A549 (cell line): Measurements from ENCODE around the gene SLC23A2. TPM values are rescaled to one million over a fixed set of nuclear protein-coding genes. Genes with fewer than 3 reads are reported as not detected.
A peak's percentile ranks its signal among the peaks of the same experiment; 100 is the strongest.
"Not testable (repeated sequence)": the region's sequence is repeated elsewhere in the genome, so short reads cannot be mapped to it uniquely, and the experiment has no call there.

Source experiments
- ATAC-seq, 2 experiments: fragments of 200-7000 bp in 1 of 2; fragments of >200 bp in 1 of 2; cut with Nextera tagmentation in 1 of 2; cut with Tn5 transposase in 1 of 2; 3 replicates each; pipeline versions ENCODE4 v1.8.0 to v1.9.1; 2018 to 2020; ENCODE audit warnings: mild to moderate bottlenecking in 1 of 2, moderate library complexity in 1 of 2
- CTCF ChIA-PET: fragments of 300-600 bp; sonication (Branson Sonifier 250); formaldehyde crosslinking; extraction: SDS; loops from one replicate; lab custom pipeline; 2021; ENCODE audit warnings: antibody characterized with exemption, inconsistent platforms; lab: Yijun Ruan, JAX
- POLR2A ChIA-PET: fragments of 350-600 bp; formaldehyde crosslinking; extraction: SDS; loops from one replicate; lab custom pipeline; 2021; ENCODE audit warnings: antibody characterized with exemption, inconsistent platforms; lab: Yijun Ruan, JAX
- DNase-seq, 2 experiments: peaks; one replicate each; pipeline versions ENCODE4 v3.0.0 to v3.0.0-alpha.2; 2011 to 2016; ENCODE audit warnings: low read depth in 1 of 2, low spot score in 1 of 2
- FAIRE-seq: peaks from 2 replicates; lab custom pipeline; 2011; peaks lifted over from hg19 to GRCh38; lab: Jason Lieb, UNC
- H3K27ac ChIP-seq, 2 experiments: fragments of >200 bp; sonication (Bioruptor Twin); formaldehyde crosslinking; 3 replicates each; pipeline ENCODE4 v1.5.1; 2016 to 2017
- H3K4me1 ChIP-seq: fragments of >200 bp; sonication (Bioruptor Twin); formaldehyde crosslinking; 3 replicates; pipeline ENCODE4 v1.6.1; 2016
- H3K4me2 ChIP-seq: fragments of >200 bp; sonication (Bioruptor Twin); formaldehyde crosslinking; 3 replicates; pipeline ENCODE4 v1.6.1; 2016
- H3K4me3 ChIP-seq: fragments of >200 bp; sonication (Bioruptor Twin); formaldehyde crosslinking; 3 replicates; pipeline ENCODE4 v1.5.1; 2016
- H3K9me3 ChIP-seq: fragments of >200 bp; sonication (Bioruptor Twin); formaldehyde crosslinking; 3 replicates; pipeline ENCODE4 v1.6.1; 2016
- CHD2 ChIP-seq: fragments of 150-350 bp; IDR thresholded peaks from 2 replicates; pipeline ENCODE4 v1.6.1; 2014; ENCODE audit warnings: low read length; ENCODE audit not compliant: partially characterized antibody
- FOXS1 ChIP-seq: fragments of 250-450 bp; sonication (Bioruptor Pico); IDR thresholded peaks from 2 replicates; pipeline ENCODE4 v1.5.0; 2020; ENCODE audit warnings: mild to moderate bottlenecking, moderate library complexity
- GATA3 ChIP-seq: IDR thresholded peaks from 2 replicates; pipeline ENCODE4 v1.6.1; 2012; ENCODE audit warnings: borderline replicate concordance
- HOXB5 ChIP-seq: fragments of 250-450 bp; sonication (Bioruptor Pico); IDR thresholded peaks from 2 replicates; pipeline ENCODE4 v1.5.0; 2020; ENCODE audit warnings: mild to moderate bottlenecking, moderate library complexity
- JUN ChIP-seq, 2 experiments: fragments of >200 bp; sonication (Bioruptor Twin); formaldehyde crosslinking; IDR thresholded peaks; 2 replicates in 1 of 2; 3 replicates in 1 of 2; pipeline ENCODE4 v1.6.1; 2016 to 2017
- JUNB ChIP-seq: fragments of >200 bp; sonication (Bioruptor Twin); formaldehyde crosslinking; IDR thresholded peaks from 2 replicates; pipeline ENCODE4 v1.6.1; 2016
- KDM5A ChIP-seq: fragments of 200-600 bp; sonication (generic); IDR thresholded peaks from 2 replicates; pipeline ENCODE4 v1.6.1; 2016; ENCODE audit warnings: antibody characterized with exemption, mild to moderate bottlenecking
- MAZ ChIP-seq: fragments of 150-350 bp; IDR thresholded peaks from 2 replicates; pipeline ENCODE4 v1.6.1; 2014; ENCODE audit warnings: antibody characterized with exemption, low read depth, low read length, borderline replicate concordance
- MYC ChIP-seq: IDR thresholded peaks from 2 replicates; pipeline ENCODE4 v1.6.1; 2012; ENCODE audit warnings: mild to moderate bottlenecking, inconsistent platforms, low read length, improper control_type of control experiment, borderline replicate concordance
- NPAS2 ChIP-seq: fragments of 250-450 bp; sonication (Bioruptor Pico); IDR thresholded peaks from 2 replicates; pipeline ENCODE4 v1.8.0; 2022; ENCODE audit warnings: mild to moderate bottlenecking, moderate library complexity, borderline replicate concordance
- POLR2A ChIP-seq: IDR thresholded peaks from 2 replicates; pipeline ENCODE4 v1.6.1; 2012; ENCODE audit warnings: mild to moderate bottlenecking, low read length
- RFX5 ChIP-seq: fragments of 450-650 bp; IDR thresholded peaks from 2 replicates; pipeline ENCODE4 v1.7.1; 2014; ENCODE audit warnings: antibody characterized with exemption, mild to moderate bottlenecking, moderate library complexity
- SMC3 ChIP-seq: fragments of >200 bp; sonication (Bioruptor Twin); formaldehyde crosslinking; IDR thresholded peaks from 3 replicates; pipeline ENCODE4 v1.6.1; 2018; ENCODE audit warnings: inconsistent platforms
- TFCP2L1 ChIP-seq: fragments of 250-450 bp; sonication (Bioruptor Pico); IDR thresholded peaks from 2 replicates; pipeline ENCODE4 v1.5.0; 2021; ENCODE audit warnings: mild to moderate bottlenecking
- ZFP36 ChIP-seq: fragments of 450-650 bp; IDR thresholded peaks from 2 replicates; pipeline ENCODE4 v1.6.1; 2014; ENCODE audit warnings: borderline replicate concordance; ENCODE audit not compliant: partially characterized antibody
- WGBS: methylation state at CpG from one replicate; pipeline ENCODE4 v1.1.6; 2017; ENCODE audit errors: missing lambda C conversion rate; 5-methylcytosine and 5-hydroxymethylcytosine counted together
- polyA plus RNA-seq, 4 experiments: library from polyadenylated mRNA; depleted of rRNA in 3 of 4; stranded (reverse); fragments of >200 nt; fragmentation: RNase III in 1 of 4; extraction: RNeasy Plus Mini Kit Qiagen cat#74134 plus additional on column Dnase treatment in 1 of 4; gene quantifications; 2 replicates in 3 of 4; 3 replicates in 1 of 4; pipeline ENCODE4 v1.2.3, GENCODE V29; 2011 to 2017

SLC23A2 gene
- polyA plus RNA-seq, 2 of the 4 experiments (the other 2 are of a cell fraction): 13.1 to 47.8 TPM

DNA sequence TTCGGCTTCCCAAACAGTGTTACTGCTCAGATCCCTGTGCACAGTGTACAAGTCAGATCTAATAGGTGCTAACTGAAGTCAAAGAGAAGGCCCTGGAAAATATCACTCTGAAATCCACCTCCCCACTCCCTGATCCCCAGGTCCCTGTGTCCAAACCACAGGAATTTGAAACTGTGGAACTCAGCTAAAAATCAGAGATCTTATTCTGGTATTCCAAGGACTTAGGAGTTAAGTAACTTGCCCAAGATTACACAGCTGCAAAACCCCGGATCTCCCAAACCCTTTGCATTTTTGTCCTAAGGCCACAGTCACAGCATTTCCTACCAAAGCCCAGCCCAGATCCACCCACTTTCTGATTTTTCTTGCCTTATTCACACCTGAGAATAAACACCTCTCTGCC lies 32.3 kb upstream of the SLC23A2 start:
- CTCF ChIA-PET: interaction anchor here (1.7 kb wide), 1 partner anchor 20 kb away, joined by 4 read pairs; no protein-coding TSS in a partner anchor
- Histone ChIP-seq H3K27ac (0 out of 6 replicates have a peak overlapping the region, but pooled peaks of 1 of the 2 experiments have one; percentile 3), H3K4me2 (no peak overlapping the region), H3K9me3 (no peaks in the 10 kb centered on the region), H3K4me1 (no peaks in the 10 kb centered on the region), H3K4me3 (no peak overlapping the region)
- POLR2A ChIA-PET: no interaction called here
- FAIRE-seq (no peak), DNase-seq (no peak), ATAC-seq (no peak)
- WGBS: 59% methylated on average over 2 of the region's 2 CpGs
- TF ChIP-seq GATA3 (no peak), MYC (no peak), JUNB (no peak), CHD2 (no peak), KDM5A (no peak), RFX5 (no peak), TFCP2L1 (no peak)

DNA sequence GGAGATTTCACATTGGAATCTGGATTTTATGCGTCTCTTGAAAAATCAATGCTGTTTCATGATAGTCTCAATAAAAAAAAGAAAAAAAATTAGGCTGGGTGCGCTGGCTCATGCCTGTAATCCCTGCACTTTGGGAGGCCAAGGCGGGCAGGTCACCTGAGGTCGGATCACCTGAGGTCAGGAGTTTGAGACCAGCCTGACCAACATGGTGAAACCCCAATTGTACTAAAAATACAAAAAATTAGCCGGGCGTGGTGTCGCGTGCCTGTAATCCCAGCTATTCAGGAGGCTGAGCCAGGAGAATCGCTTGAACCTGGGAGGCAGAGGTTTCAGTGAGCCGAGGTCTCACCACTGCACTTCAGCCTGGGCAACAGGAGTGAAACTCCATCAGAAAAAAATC lies 30.4 kb upstream of the SLC23A2 start:
- DNase-seq, H3K9me3 ChIP-seq, H3K4me2 ChIP-seq, H3K4me3 ChIP-seq, ATAC-seq, H3K27ac ChIP-seq, H3K4me1 ChIP-seq, POLR2A ChIA-PET, FAIRE-seq: not testable (repeated sequence)
- 82% methylated on average over 10 of the region's 10 CpGs for WGBS
- CTCF ChIA-PET: interaction anchor here (1.0 kb wide), 1 partner anchor 56 kb away, joined by 3 read pairs; no protein-coding TSS in a partner anchor

DNA sequence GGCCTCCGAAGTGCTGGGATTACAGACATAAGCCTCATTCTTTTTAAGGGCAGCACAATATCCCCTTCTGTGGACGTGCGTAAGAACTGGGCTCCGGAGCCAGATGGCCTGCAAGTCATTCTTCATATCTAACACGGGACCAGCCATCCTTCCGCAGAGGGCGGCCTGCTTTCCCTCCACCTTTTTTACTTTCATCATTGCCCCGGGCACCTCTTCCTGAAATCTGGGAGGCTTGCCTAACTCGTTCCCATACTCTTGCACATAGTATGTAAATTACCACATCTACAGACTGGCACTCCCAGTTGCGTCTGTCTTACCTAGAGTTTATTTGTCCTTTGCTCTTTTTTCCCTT lies 29.9 kb upstream of the SLC23A2 start:
- Histone ChIP-seq H3K27ac (no peak overlapping the region), H3K4me1 (no peaks in the 10 kb centered on the region), H3K4me2 (no peak overlapping the region)
- WGBS: 84% methylated on average over 10 of the region's 10 CpGs
- TF ChIP-seq FOXS1 (no peak), NPAS2 (CRISPR knock-in tag) (no peak), POLR2A (no peak)
- TF ChIP-seq, all 56 proteins: peak for 0
- ATAC-seq: no peak
- CTCF ChIA-PET: interaction anchor here (0.6 kb wide), 1 partner anchor 238 kb away, joined by 3 read pairs; no protein-coding TSS in a partner anchor
- Histone ChIP-seq H3K4me3 (no peak overlapping the region), H3K9me3 (no peaks in the 10 kb centered on the region)
- peak; percentile 32 for FAIRE-seq
- DNase-seq: no peak
- POLR2A ChIA-PET: no interaction called here

DNA sequence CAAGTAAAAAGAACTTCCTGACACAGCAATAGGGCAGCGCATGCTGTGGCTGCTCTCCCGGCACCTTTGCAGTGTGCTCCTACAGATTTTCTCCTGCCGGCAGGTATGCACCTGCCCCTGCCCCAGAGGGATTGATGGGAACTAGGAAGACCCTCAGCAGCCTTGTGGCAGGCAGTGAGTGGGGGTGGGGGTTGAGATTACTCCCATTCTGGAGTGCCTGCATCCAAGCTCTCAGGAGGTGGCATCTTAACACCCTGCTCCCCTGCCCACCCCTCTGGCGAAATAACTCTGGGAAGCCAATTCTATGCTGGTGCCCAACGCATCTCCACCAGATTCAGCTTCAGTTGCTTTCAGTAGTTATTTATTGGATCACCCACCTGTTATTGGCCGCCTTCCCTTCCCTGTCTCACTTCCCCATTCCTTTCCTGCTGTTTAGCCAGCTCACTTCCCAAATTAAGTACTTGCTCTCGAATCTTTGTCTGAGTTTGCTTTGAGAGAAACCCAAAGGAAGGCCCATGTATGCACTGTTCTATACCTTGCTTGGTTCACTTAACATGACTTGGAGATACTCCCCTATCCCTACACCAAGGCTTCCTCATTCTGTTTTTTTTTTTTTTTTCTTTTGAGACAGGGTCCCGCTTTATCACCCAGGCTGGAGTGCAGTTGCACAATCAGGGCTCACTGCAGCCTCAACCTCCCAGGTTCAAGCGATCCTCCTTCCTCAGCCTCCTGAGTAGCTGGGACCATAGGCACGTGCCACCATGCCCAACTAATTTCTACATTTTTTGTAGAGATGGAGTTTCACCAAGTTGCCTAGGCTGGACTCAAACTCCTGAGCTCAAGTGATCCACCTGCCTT lies 29.3 kb upstream of the SLC23A2 start:
- no peak overlapping the region for H3K27ac ChIP-seq
- no peak overlapping the region for H3K4me3 ChIP-seq
- WGBS: 91% methylated on average over 10 of the region's 10 CpGs
- H3K9me3 ChIP-seq: no peaks in the 10 kb centered on the region
- POLR2A ChIA-PET: no interaction called here
- H3K4me1 ChIP-seq: no peaks in the 10 kb centered on the region
- TF ChIP-seq HOXB5 (CRISPR knock-in tag): no peak
- no peak for TF ChIP-seq SMC3
- TF ChIP-seq ZFP36: no peak
- TF ChIP-seq FOXS1: no peak
- TF ChIP-seq TFCP2L1: no peak
- TF ChIP-seq MAZ: no peak
- TF ChIP-seq JUN (IDR thresholded peaks at IDR 0.05): no peak
- TF ChIP-seq GATA3: no peak
- TF ChIP-seq NPAS2 (CRISPR knock-in tag): no peak
- no peak for TF ChIP-seq CHD2
- FAIRE-seq: no peak
- no peak overlapping the region for H3K4me2 ChIP-seq
- peak in 1 of 2 experiments; percentile 13; a peak in 2 of 6 replicates for ATAC-seq
- no peak for DNase-seq
- CTCF ChIA-PET: interaction anchor here (0.6 to 0.7 kb wide), 2 partner anchors 61 to 238 kb away, joined by 3 read pairs; no protein-coding TSS in a partner anchor

DNA sequence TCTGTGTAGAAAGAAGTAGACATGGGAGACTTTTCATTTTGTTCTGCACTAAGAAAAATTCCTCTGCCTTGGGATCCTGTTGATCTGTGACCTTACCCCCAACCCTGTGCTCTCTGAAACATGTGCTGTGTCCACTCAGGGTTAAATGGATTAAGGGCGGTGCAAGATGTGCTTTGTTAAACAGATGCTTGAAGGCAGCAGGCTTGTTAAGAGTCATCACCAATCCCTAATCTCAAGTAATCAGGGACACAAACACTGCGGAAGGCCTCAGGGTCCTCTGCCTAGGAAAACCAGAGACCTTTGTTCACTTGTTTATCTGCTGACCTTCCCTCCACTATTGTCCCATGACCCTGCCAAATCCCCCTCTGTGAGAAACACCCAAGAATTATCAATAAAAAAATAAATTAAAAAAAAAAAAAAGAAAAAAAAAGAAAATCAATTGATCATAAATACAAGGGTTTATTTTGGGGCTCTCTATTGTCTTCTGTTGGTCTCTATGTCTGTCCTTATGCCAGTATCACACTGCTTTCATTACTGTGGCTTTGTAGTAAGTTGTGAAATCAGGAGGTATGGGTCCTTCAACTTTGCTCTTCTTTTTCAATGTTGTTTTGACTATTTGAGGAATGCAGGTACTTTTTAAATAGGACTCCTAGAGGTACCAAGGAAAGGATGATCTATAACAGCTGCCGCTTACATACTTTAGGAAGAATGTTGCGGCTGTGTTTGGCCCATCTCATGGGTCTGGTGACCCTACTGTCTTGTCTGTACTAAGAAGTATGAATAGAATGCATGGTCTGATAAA lies 27.1 kb upstream of the SLC23A2 start:
- H3K9me3 ChIP-seq, ATAC-seq, H3K4me1 ChIP-seq, H3K4me3 ChIP-seq, H3K4me2 ChIP-seq, POLR2A ChIA-PET, DNase-seq, FAIRE-seq, H3K27ac ChIP-seq: not testable (repeated sequence)
- 93% methylated on average over 4 of the region's 4 CpGs for WGBS
- CTCF ChIA-PET: interaction anchor here (1.0 kb wide), 1 partner anchor 72 kb away, joined by 3 read pairs; no protein-coding TSS in a partner anchor
